Activated CD4-positive, alpha-beta memory T cell treated with anti-CD3 and anti-CD28 coated beads for 36 hours (primary cell): ENCODE measurements around the gene FAM185A. TPM values are rescaled to one million over a fixed set of nuclear protein-coding genes. Genes with fewer than 3 reads are reported as not detected.
A peak's percentile ranks its signal among the peaks of the same experiment; 100 is the strongest.

ENCODE experiments used
- CTCF ChIA-PET: fragments of 350-600 bp; sonication (Branson Sonifier 250); formaldehyde crosslinking; loops from one replicate; lab custom pipeline; 2021; ENCODE audit warnings: antibody characterized with exemption, inconsistent platforms; lab: Charles Lee
- POLR2A ChIA-PET: fragments of 350-600 bp; sonication (Branson Sonifier 250); formaldehyde crosslinking; loops from one replicate; lab custom pipeline; 2021; ENCODE audit warnings: antibody characterized with exemption; lab: Charles Lee
- DNase-seq: peaks from one replicate; pipeline ENCODE4 v3.0.0-alpha.2; 2020
- H3K27ac Mint-ChIP-seq: one replicate; pipeline ENCODE4 v1.8.0; 2021; ENCODE audit warnings: mixed read lengths
- H3K27me3 Mint-ChIP-seq: one replicate; pipeline ENCODE4 v1.8.0; 2021; ENCODE audit warnings: mixed read lengths
- H3K36me3 Mint-ChIP-seq: one replicate; pipeline ENCODE4 v1.8.0; 2021; ENCODE audit warnings: mixed read lengths
- H3K4me1 Mint-ChIP-seq: one replicate; pipeline ENCODE4 v1.8.0; 2021; ENCODE audit warnings: low read depth, mixed read lengths
- H3K4me3 Mint-ChIP-seq: one replicate; pipeline ENCODE4 v1.8.0; 2021; ENCODE audit warnings: mild to moderate bottlenecking, mixed read lengths
- H3K9me3 Mint-ChIP-seq: one replicate; pipeline ENCODE4 v1.8.0; 2021; ENCODE audit warnings: mixed read lengths
- intact Hi-C: fragments of 100-400 bp; cut with micrococcal nuclease; formaldehyde crosslinking; loops from one replicate; pipeline ENCODE4 v1.15.1; 2023
- total RNA-seq, 2 experiments: library from RNA; stranded (reverse); gene quantifications; one replicate each; pipeline ENCODE4 v1.2.3, GENCODE V29; 2021

The FAM185A gene
- total RNA-seq, 2 experiments from 2014 or later, result 4.6 to 7.6 TPM

- Mint-ChIP-seq H3K27me3 (no peaks in the 10 kb centered on the region), H3K27ac (no peak overlapping the region), H3K9me3 (no peaks in the 10 kb centered on the region), H3K4me3 (no peak overlapping the region), H3K4me1 (peaks cover 14% of the 10 kb centered on the region), H3K36me3 (peaks cover 6% of the 10 kb centered on the region)
- POLR2A ChIA-PET, result interaction anchor here (0.6 kb wide), 1 partner anchor 14 kb away, joined by 3 read pairs; no protein-coding TSS in a partner anchor
- CTCF ChIA-PET, result no interaction called here
- intact Hi-C loops, result loop anchor here (10.0 kb wide), 1 partner anchor 103 kb away; no protein-coding TSS in a partner anchor
- DNase-seq, result no peak
Observed at GRCh38 chr7:102817616-102818573, 69.1 kb downstream of the FAM185A start.

- POLR2A ChIA-PET, result interaction anchor here (1.5 kb wide), 1 partner anchor 13 kb away, joined by 5 read pairs; no protein-coding TSS in a partner anchor
- peaks cover 2% of the 10 kb centered on the region for H3K4me1 Mint-ChIP-seq
- no peak overlapping the region for H3K27ac Mint-ChIP-seq
- no peak overlapping the region for H3K4me3 Mint-ChIP-seq
- DNase-seq, result no peak
- H3K9me3 Mint-ChIP-seq, result no peaks in the 10 kb centered on the region
- no peaks in the 10 kb centered on the region for H3K27me3 Mint-ChIP-seq
- CTCF ChIA-PET, result no interaction called here
- H3K36me3 Mint-ChIP-seq, result peaks cover 2% of the 10 kb centered on the region
- intact Hi-C loops, result loop anchor here (10.0 kb wide), 1 partner anchor 104 kb away; no protein-coding TSS in a partner anchor
Observed at GRCh38 chr7:102819151-102819550, 70.4 kb downstream of the FAM185A start.

GRCh38 chr7:102821994-102822747, 73.4 kb downstream of the FAM185A start:
- Mint-ChIP-seq H3K27ac (no peak overlapping the region), H3K4me1 (no peaks in the 10 kb centered on the region), H3K36me3 (peaks cover 4% of the 10 kb centered on the region), H3K27me3 (no peaks in the 10 kb centered on the region), H3K9me3 (no peaks in the 10 kb centered on the region), H3K4me3 (no peak overlapping the region)
- CTCF ChIA-PET, result no interaction called here
- intact Hi-C loops, result no loop called here
- POLR2A ChIA-PET, result no interaction called here
- no peak for DNase-seq

DNA sequence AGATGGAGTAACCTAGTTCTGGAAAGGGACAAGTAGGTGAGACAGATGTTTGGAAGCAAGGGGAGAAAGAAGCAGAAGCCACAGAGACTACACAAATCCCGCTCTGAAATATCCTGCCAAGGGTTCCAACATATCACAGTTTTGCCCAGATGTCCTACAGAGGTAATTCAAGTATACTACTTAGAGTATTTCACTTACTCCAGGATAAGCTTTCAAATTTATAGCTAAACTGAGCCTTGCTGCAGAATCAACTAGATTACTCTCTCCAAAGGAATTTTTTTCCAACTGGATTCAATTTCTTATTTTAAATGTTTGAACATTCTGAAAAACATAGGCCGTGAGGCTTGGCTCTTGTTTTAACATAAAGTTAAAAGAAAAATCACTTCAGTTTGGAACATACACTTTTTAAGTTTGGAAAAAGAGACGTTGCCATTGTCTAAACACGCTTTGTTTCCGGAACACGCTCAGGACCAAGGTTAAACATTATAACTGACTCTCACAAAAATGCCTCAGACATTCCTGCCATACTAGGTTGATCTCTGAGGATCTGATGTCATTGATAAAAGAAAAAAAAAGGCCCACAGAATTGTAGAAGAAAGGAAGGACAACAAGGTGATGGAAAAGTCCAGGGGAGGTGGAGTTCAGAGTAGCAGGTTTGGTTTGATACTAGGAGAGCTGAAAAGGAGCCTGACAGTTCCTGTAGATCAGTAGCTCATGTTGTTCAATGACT, 74.8 kb downstream of the FAM185A start:
- Mint-ChIP-seq H3K27ac (no peak overlapping the region), H3K27me3 (no peaks in the 10 kb centered on the region), H3K4me1 (no peaks in the 10 kb centered on the region), H3K4me3 (no peak overlapping the region), H3K36me3 (peaks cover 13% of the 10 kb centered on the region), H3K9me3 (no peaks in the 10 kb centered on the region)
- POLR2A ChIA-PET, result interaction anchor here (0.7 kb wide), 1 partner anchor 9 kb away, joined by 3 read pairs; no protein-coding TSS in a partner anchor
- DNase-seq, result no peak
- CTCF ChIA-PET, result no interaction called here
- intact Hi-C loops, result no loop called here

DNA sequence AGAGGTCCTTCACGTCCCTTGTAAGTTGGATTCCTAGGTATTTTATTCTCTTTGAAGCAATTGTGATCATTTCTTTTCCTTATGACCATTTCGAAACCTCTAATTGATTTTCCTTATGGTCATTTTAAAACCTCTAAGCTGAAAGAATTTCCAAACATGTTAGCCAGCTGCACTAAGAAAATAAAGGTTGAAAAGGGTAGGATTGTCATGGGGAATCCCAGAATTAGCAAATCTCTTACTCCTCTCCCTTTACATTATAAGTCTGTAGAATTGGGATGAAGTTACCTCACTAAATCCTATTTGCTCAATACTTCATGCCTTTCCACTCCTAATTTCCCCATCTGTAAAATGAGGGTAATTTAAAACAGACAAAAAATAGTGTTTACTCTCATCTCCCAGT, 79.5 kb downstream of the FAM185A start:
- DNase-seq, result no peak
- POLR2A ChIA-PET, result no interaction called here
- no peaks in the 10 kb centered on the region for H3K4me1 Mint-ChIP-seq
- peaks cover 16% of the 10 kb centered on the region for H3K36me3 Mint-ChIP-seq
- no peak overlapping the region for H3K27ac Mint-ChIP-seq
- no peaks in the 10 kb centered on the region for H3K27me3 Mint-ChIP-seq
- CTCF ChIA-PET, result no interaction called here
- no peak overlapping the region for H3K4me3 Mint-ChIP-seq
- intact Hi-C loops, result no loop called here
- no peaks in the 10 kb centered on the region for H3K9me3 Mint-ChIP-seq

DNA sequence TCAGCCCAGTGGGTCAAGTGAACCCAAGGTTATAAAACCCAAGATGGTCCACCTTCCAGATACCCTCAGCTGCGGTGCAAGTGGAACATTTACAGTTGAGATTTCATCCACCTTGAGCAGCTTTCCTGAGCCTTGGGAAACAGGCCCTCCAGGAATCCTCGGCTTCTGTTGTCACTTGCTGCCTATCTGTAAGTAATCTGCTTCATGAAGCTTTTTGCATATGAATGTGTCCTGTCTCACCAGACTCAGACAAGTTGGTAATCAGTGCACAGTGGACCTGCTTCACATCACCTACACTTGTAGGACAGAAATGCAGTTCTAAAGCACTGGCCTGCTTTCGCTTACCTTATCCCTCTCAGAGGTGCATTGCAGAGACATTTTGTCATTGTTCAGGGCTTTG, 80.3 kb downstream of the FAM185A start:
- H3K27me3 Mint-ChIP-seq, result no peaks in the 10 kb centered on the region
- peaks cover 16% of the 10 kb centered on the region for H3K36me3 Mint-ChIP-seq
- H3K4me3 Mint-ChIP-seq, result no peak overlapping the region
- ChIA-PET CTCF (no interaction called here), POLR2A (no interaction called here)
- H3K27ac Mint-ChIP-seq, result no peak overlapping the region
- no peaks in the 10 kb centered on the region for H3K4me1 Mint-ChIP-seq
- no peak for DNase-seq
- intact Hi-C loops, result no loop called here
- no peaks in the 10 kb centered on the region for H3K9me3 Mint-ChIP-seq

- H3K36me3 Mint-ChIP-seq, result peaks cover 19% of the 10 kb centered on the region
- H3K27ac Mint-ChIP-seq, result no peak overlapping the region
- H3K27me3 Mint-ChIP-seq, result no peaks in the 10 kb centered on the region
- no peaks in the 10 kb centered on the region for H3K9me3 Mint-ChIP-seq
- peaks cover 5% of the 10 kb centered on the region for H3K4me1 Mint-ChIP-seq
- DNase-seq, result no peak
- ChIA-PET POLR2A (interaction anchor here (0.5 kb wide), 1 partner anchor 1584 kb away, joined by 3 read pairs; no protein-coding TSS in a partner anchor), CTCF (no interaction called here)
- no peak overlapping the region for H3K4me3 Mint-ChIP-seq
- intact Hi-C loops, result no loop called here
Observed at GRCh38 chr7:102830197-102830596, 81.4 kb downstream of the FAM185A start.

GRCh38 chr7:102832674-102833073, 83.9 kb downstream of the FAM185A start:
- H3K27me3 Mint-ChIP-seq, result no peaks in the 10 kb centered on the region
- H3K4me3 Mint-ChIP-seq, result no peak overlapping the region
- POLR2A ChIA-PET, result interaction anchor here (0.6 to 1.8 kb wide), 2 partner anchors 9 to 13 kb away, joined by 3 to 5 read pairs; no protein-coding TSS in a partner anchor
- no peak for DNase-seq
- H3K4me1 Mint-ChIP-seq, result peaks cover 7% of the 10 kb centered on the region
- CTCF ChIA-PET, result interaction anchor here (1.0 kb wide), 1 partner anchor 33 kb away, joined by 3 read pairs; no protein-coding TSS in a partner anchor
- no peak overlapping the region for H3K27ac Mint-ChIP-seq
- H3K36me3 Mint-ChIP-seq, result peaks cover 18% of the 10 kb centered on the region
- intact Hi-C loops, result no loop called here
- H3K9me3 Mint-ChIP-seq, result no peaks in the 10 kb centered on the region

DNA sequence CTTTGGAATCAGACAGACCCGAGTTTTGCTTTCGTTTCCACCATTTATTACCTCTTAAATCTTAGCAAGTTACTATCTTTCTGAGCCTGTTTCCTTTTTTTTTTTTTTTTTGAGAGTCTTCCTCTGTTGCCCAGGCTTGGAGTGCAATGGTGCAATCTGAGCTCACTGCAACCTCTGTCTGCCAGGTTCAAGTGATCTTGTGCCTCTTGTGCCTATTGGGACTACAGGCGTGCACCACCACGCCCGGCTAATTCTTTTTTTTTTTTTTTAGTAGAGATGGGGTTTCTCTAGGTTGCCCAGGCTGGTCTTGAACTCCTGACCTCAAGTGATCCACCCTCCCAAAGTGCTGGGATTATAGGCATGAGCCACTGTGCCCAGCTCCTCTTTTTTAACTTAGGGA, 84.5 kb downstream of the FAM185A start:
- no peaks in the 10 kb centered on the region for H3K9me3 Mint-ChIP-seq
- intact Hi-C loops, result no loop called here
- POLR2A ChIA-PET, result interaction anchor here (1.8 kb wide), 1 partner anchor 13 kb away, joined by 5 read pairs; no protein-coding TSS in a partner anchor

DNA sequence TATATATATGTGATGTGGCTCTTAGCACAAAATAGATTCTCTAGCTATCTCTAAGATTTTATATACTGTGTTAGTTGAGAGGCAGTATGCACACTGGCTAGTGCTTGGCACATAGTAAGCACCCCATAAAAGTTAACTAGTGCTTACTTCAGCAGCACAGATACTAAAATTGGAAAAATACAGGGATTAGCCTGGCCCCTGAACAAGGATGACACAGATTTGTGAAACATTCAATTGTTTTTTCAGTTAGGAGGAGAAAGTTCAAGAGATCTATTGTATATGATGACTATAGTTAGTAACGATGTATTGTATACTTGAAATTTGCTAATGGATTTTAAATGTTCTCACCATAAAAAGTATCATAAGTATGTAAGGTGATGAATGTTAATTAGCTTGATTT, 85.7 kb downstream of the FAM185A start:
- intact Hi-C loops, result no loop called here
- ChIA-PET POLR2A (interaction anchor here (0.5 to 0.7 kb wide), 2 partner anchors 20 to 226 kb away, joined by 3 to 5 read pairs; no protein-coding TSS in a partner anchor), CTCF (no interaction called here)
- H3K27me3 Mint-ChIP-seq, result no peaks in the 10 kb centered on the region
- H3K4me3 Mint-ChIP-seq, result no peak overlapping the region
- H3K9me3 Mint-ChIP-seq, result no peaks in the 10 kb centered on the region
- no peak for DNase-seq
- H3K27ac Mint-ChIP-seq, result no peak overlapping the region
- H3K4me1 Mint-ChIP-seq, result peaks cover 7% of the 10 kb centered on the region
- peaks cover 11% of the 10 kb centered on the region for H3K36me3 Mint-ChIP-seq

More for the DNA sequence above, 84.5 kb downstream of the FAM185A start:
- DNase-seq, result no peak
- no peak overlapping the region for H3K4me3 Mint-ChIP-seq
- H3K27ac Mint-ChIP-seq, result no peak overlapping the region
- H3K27me3 Mint-ChIP-seq, result no peaks in the 10 kb centered on the region
- H3K36me3 Mint-ChIP-seq, result peaks cover 17% of the 10 kb centered on the region
- H3K4me1 Mint-ChIP-seq, result peaks cover 7% of the 10 kb centered on the region
- CTCF ChIA-PET, result interaction anchor here (0.6 kb wide), 1 partner anchor 1423 kb away, joined by 3 read pairs; no protein-coding TSS in a partner anchor

- Mint-ChIP-seq H3K27ac (peak overlapping the region; percentile 52), H3K27me3 (no peaks in the 10 kb centered on the region), H3K4me1 (peaks cover 7% of the 10 kb centered on the region), H3K4me3 (no peak overlapping the region), H3K9me3 (no peaks in the 10 kb centered on the region), H3K36me3 (peaks cover 11% of the 10 kb centered on the region)
- CTCF ChIA-PET, result no interaction called here
- intact Hi-C loops, result loop anchor here (1.0 kb wide), 2 partner anchors 21 to 40 kb away; no protein-coding TSS in a partner anchor
- peak; percentile 49 for DNase-seq
- POLR2A ChIA-PET, result interaction anchor here (0.5 to 0.7 kb wide), 2 partner anchors 21 to 226 kb away, joined by 3 to 5 read pairs; no protein-coding TSS in a partner anchor
Observed at GRCh38 chr7:102834999-102835398, 86.2 kb downstream of the FAM185A start.
